DND-41 (cell line): Measurements from ENCODE around the gene JPH3.

Experiments used
- EZH2 ChIP-seq: IDR thresholded peaks from 3 replicates; pipeline ENCODE4 v1.6.1; 2012; ENCODE audit warnings: borderline replicate concordance, low read depth, mild to moderate bottlenecking, moderate library complexity, low read length, inconsistent platforms; ENCODE audit not compliant: severe bottlenecking
- TF ChIP-seq, protein P1 (sequence below): IDR thresholded peaks from 2 replicates; pipeline ENCODE4 v1.5.1; 2012; ENCODE audit warnings: borderline replicate concordance, low read length, moderate library complexity, mild to moderate bottlenecking; ENCODE audit not compliant: poor library complexity, severe bottlenecking; ENCODE audit errors: extremely low read depth

DNA sequence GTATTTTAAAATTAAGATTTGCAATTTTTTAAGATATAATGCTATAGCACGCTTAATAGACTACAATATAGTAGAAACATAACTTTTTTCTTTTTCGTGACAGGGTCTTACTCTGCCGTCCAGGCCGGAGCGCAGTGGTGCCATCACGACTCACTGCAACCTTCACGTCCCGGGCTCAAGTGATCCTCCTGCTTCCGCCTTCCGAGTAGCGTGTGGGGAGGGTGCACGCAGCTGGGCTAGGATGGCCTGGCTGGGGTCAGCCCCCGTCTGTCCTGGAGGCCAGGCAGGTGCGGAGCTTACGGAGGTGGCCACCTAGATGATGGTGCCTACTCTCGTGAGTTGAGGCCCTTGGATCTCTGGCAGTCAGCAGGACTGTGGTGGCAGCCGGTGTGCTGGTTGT is 50.1 kb downstream of the JPH3 start:
- TF ChIP-seq, protein P1, sequence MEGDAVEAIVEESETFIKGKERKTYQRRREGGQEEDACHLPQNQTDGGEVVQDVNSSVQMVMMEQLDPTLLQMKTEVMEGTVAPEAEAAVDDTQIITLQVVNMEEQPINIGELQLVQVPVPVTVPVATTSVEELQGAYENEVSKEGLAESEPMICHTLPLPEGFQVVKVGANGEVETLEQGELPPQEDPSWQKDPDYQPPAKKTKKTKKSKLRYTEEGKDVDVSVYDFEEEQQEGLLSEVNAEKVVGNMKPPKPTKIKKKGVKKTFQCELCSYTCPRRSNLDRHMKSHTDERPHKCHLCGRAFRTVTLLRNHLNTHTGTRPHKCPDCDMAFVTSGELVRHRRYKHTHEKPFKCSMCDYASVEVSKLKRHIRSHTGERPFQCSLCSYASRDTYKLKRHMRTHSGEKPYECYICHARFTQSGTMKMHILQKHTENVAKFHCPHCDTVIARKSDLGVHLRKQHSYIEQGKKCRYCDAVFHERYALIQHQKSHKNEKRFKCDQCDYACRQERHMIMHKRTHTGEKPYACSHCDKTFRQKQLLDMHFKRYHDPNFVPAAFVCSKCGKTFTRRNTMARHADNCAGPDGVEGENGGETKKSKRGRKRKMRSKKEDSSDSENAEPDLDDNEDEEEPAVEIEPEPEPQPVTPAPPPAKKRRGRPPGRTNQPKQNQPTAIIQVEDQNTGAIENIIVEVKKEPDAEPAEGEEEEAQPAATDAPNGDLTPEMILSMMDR: no peak
- TF ChIP-seq EZH2: no peak
